Hepatocyte (in vitro differentiated cells): ENCODE data around the gene ABCC11.

Experiments
- CTCF ChIP-seq: fragments of 200-600 bp; sonication (generic); IDR thresholded peaks from 2 replicates; pipeline ENCODE4 v1.5.1; 2016; ENCODE audit warnings: antibody characterized with exemption, mild to moderate bottlenecking; ENCODE audit not compliant: poor library complexity
- EZH2 ChIP-seq: fragments of 200-600 bp; sonication (generic); IDR thresholded peaks from 2 replicates; pipeline ENCODE4 v1.6.1; 2016; ENCODE audit warnings: antibody characterized with exemption, mild to moderate bottlenecking, borderline replicate concordance
- EZH2phosphoT487 ChIP-seq: fragments of 200-600 bp; sonication (generic); IDR thresholded peaks from one replicate; pipeline ENCODE4 v1.6.1; 2018; ENCODE audit warnings: antibody characterized with exemption, mild to moderate bottlenecking, low read depth, moderate library complexity; ENCODE audit not compliant: unreplicated experiment, severe bottlenecking

DNA sequence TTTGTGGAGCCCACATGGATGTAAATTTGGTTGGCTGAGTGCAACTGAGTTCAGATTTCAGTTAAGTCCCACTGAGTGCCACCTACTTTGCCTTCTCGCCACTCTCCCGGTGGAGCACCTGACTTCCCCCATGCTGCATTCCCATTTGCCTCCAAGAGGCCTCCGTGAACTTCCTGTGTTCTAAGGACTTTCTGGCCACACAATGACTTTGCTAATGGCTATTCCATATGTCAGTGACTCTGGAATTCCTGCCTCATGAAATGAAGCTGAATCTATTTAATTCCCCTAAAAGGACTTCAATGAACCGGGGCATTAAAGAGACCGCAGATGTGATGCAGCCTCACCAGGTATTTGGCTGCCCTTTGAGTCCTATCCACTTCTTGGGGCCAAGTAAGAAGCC is 121.5 kb downstream of the ABCC11 start:
- no peak for TF ChIP-seq EZH2phosphoT487
- TF ChIP-seq EZH2: no peak
- TF ChIP-seq CTCF: no peak
